ENCODE data around the gene ENDOG. TPM values are rescaled to one million over a fixed set of nuclear protein-coding genes. Genes with fewer than 3 reads are reported as not detected.

The ENDOG gene
- total RNA-seq, 1 experiment from 2014 or later: 16.7 TPM

GRCh38 chr9:128838338-128838737 lies 20.0 kb downstream of the ENDOG start:
- Histone ChIP-seq H2AK5ac (ENCODE audit: insufficient read length, low read length) (no peak overlapping the region), H4K5ac (ENCODE audit: insufficient read length, low read depth, low read length) (no peak overlapping the region), H3K27ac (ENCODE audit: insufficient read length, low read depth, low read length) (no peak overlapping the region), H4K20me1 (ENCODE audit: control insufficient read depth, insufficient read depth, insufficient read length) (no peaks in the 10 kb centered on the region), H2BK15ac (ENCODE audit: low read depth, low read length) (no peak overlapping the region), H3K4me2 (ENCODE audit: insufficient read depth, insufficient read length, low read length) (no peak overlapping the region), H3K4ac (ENCODE audit: low read depth, low read length) (no peak overlapping the region), H3K79me2 (ENCODE audit: insufficient read depth, low read length) (no peaks in the 10 kb centered on the region), H3K9ac (ENCODE audit: extremely low read depth, insufficient read length, low read length) (no peak overlapping the region), H4K91ac (ENCODE audit: insufficient read length, low read depth, low read length) (no peak overlapping the region), H2BK12ac (ENCODE audit: insufficient read length, low read depth, low read length) (no peak overlapping the region), H3K18ac (ENCODE audit: insufficient read length, low read depth, low read length) (no peak overlapping the region), H4K8ac (replicated peaks; ENCODE audit: insufficient read length, low read depth, low read length) (no peak overlapping the region), H3K79me1 (ENCODE audit: insufficient read depth, low read depth, low read length, poor library complexity, severe bottlenecking) (no peaks in the 10 kb centered on the region), H3K23ac (ENCODE audit: insufficient read length, low read depth, low read length) (no peak overlapping the region), H3T11ph (ENCODE audit: low read length) (no peak overlapping the region), H3K9me3 (ENCODE audit: control insufficient read depth, low read depth, low read length) (no peaks in the 10 kb centered on the region), H3K4me1 (ENCODE audit: insufficient read depth, low read length) (no peaks in the 10 kb centered on the region), H2AFZ (ENCODE audit: low read length) (no peak overlapping the region), H2BK120ac (ENCODE audit: low read depth, low read length, poor library complexity, severe bottlenecking) (no peak overlapping the region), H3K27me3 (ENCODE audit: insufficient read depth, low read length) (no peaks in the 10 kb centered on the region), H3K56ac (ENCODE audit: insufficient read length, low read depth, low read length) (no peak overlapping the region), H3K23me2 (ENCODE audit: insufficient read length, low read depth, low read length, poor library complexity, severe bottlenecking) (no peaks in the 10 kb centered on the region), H2BK20ac (ENCODE audit: low read depth, low read length, poor library complexity, severe bottlenecking) (no peak overlapping the region), H3K14ac (ENCODE audit: insufficient read depth, low read length) (no peak overlapping the region), H2BK5ac (ENCODE audit: insufficient read length, low read length) (no peak overlapping the region)
- Mint-ChIP-seq H3K27me3 (ENCODE audit: low read depth) (no peaks in the 10 kb centered on the region), H3K9me3 (no peaks in the 10 kb centered on the region; a peak in 1 of 5 replicates), H3K36me3 (ENCODE audit: insufficient read depth in 1 of 3, low read depth in 3 of 3) (peaks cover 17 to 32% (median 18%) of the 10 kb centered on the region in 3 experiments; a peak in 6 of 7 replicates), H3K4me3 (no peak overlapping the region), H3K27ac (no peak overlapping the region), H3K4me1 (no peaks in the 10 kb centered on the region)
- DNase-seq: no peak
- no peak for TF ChIP-seq CTCF (conservative IDR thresholded peaks at IDR 0.05)
- WGBS (ENCODE audit: extremely low coverage, insufficient read length, low lambda C conversion rate): no CpG with 5 or more reads among the region's 3 CpGs

Data from H9 (cell line).